Subcutaneous adipose tissue (tissue), 4 donors: ENCODE results near the gene RAB40B. TPM values are rescaled to one million over a fixed set of nuclear protein-coding genes. Genes with fewer than 3 reads are reported as not detected.

Source experiments
- total RNA-seq, 4 donors: library from RNA; depleted of rRNA; stranded (reverse); fragments of >200 nt; gene quantifications; one replicate each; pipeline ENCODE4 v1.1.0, GENCODE V29; 2016
- TF ChIP-seq, protein P1 (sequence below): fragments of 450-650 bp; IDR thresholded peaks from one replicate; pipeline ENCODE4 v1.5.1; 2016; ENCODE audit warnings: low read depth, mild to moderate bottlenecking, control low read depth, antibody characterized with exemption, moderate library complexity

The RAB40B gene
- total RNA-seq, 4 donors from 2014 or later: 6.5 to 26.0 (median 8.5) TPM

- TF ChIP-seq, protein P1, sequence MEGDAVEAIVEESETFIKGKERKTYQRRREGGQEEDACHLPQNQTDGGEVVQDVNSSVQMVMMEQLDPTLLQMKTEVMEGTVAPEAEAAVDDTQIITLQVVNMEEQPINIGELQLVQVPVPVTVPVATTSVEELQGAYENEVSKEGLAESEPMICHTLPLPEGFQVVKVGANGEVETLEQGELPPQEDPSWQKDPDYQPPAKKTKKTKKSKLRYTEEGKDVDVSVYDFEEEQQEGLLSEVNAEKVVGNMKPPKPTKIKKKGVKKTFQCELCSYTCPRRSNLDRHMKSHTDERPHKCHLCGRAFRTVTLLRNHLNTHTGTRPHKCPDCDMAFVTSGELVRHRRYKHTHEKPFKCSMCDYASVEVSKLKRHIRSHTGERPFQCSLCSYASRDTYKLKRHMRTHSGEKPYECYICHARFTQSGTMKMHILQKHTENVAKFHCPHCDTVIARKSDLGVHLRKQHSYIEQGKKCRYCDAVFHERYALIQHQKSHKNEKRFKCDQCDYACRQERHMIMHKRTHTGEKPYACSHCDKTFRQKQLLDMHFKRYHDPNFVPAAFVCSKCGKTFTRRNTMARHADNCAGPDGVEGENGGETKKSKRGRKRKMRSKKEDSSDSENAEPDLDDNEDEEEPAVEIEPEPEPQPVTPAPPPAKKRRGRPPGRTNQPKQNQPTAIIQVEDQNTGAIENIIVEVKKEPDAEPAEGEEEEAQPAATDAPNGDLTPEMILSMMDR: no peak
These were observed 14.2 kb downstream of the RAB40B start for GRCh38 chr17:82684228-82684841.

GRCh38 chr17:82683534-82683933 is 15.0 kb downstream of the RAB40B start:
- TF ChIP-seq, protein P1: no peak

DNA sequence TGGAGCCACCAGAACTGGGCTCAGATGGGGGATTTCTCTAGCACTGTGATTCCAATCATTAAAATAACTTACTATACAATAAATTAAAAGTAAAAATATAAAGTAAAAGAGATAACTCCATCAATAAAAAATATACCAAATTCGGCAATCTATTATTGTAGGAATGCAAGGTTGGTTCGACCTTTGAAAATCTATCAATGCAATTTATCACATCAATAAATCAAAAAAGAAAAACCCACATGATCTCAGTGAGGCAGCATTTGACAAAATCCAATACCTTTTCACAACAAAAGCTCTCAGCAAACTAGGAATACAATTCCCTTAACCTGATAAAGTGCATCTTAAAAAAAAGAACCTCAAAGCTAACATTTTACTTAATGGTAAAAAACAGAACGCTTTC is 17.0 kb downstream of the RAB40B start:
- TF ChIP-seq, protein P1: no peak

- TF ChIP-seq, protein P1: no peak
These were observed 18.7 kb downstream of the RAB40B start for GRCh38 chr17:82679586-82680465.

DNA sequence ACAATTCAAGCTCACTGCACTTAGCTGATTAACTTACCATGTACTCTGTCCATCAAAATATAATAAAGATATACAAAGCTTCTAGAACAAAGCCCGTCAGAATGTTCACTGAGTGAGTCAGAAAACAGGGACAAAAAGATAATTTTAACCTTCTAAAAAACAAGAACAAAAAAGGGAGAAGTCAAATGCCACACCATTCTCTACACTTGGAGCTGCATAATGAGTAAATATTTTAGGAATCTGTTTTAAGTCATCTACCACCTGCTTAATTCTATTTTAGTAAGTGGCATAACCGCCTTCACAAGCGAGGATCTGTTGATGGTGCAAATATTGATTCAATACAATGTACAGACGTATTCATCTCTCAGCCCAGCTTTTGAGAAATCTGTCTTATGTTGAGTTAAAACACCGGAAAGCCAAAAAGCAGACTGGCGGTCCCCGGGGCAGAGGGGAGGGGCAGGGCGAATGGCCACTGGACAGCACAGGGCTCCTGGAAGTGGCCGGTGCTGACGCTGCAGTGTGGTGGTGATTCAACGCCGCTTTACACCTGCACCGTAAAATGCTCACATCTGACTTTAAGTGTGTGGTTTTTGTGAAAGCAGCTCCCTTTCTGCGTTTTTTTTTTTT is 20.1 kb downstream of the RAB40B start:
- TF ChIP-seq, protein P1: no peak

GRCh38 chr17:82677353-82677925 is 21.1 kb downstream of the RAB40B start:
- TF ChIP-seq, protein P1: no peak
